Tibial nerve (tissue), 4 donors: Measurements from ENCODE around the gene MISP.

Experiments used
- EP300 ChIP-seq, 2 donors: sonication (generic); formaldehyde crosslinking; IDR thresholded peaks; one replicate each; pipeline ENCODE4 v1.6.1; 2017; ENCODE audit warnings: antibody characterized with exemption in 2 of 2, mild to moderate bottlenecking in 1 of 2
- POLR2A ChIP-seq, 2 donors: fragments of 450-650 bp; IDR thresholded peaks; one replicate each; pipeline ENCODE4 v1.6.1; 2017; ENCODE audit warnings: antibody characterized with exemption in 2 of 2, mild to moderate bottlenecking in 2 of 2, moderate library complexity in 2 of 2
- TF ChIP-seq, protein P1 (sequence below), 5 experiments: fragments of 200-600 bp in 3 of 5; fragments of 450-650 bp in 2 of 5; sonication (generic) in 3 of 5; IDR thresholded peaks; one replicate each; pipeline ENCODE4 v1.5.1; 2016 to 2019; ENCODE audit warnings: antibody characterized with exemption in 5 of 5, mild to moderate bottlenecking in 3 of 5, moderate library complexity in 2 of 5

GRCh38 chr19:719636-720344 is 31.1 kb upstream of the MISP start:
- TF ChIP-seq, protein P1, sequence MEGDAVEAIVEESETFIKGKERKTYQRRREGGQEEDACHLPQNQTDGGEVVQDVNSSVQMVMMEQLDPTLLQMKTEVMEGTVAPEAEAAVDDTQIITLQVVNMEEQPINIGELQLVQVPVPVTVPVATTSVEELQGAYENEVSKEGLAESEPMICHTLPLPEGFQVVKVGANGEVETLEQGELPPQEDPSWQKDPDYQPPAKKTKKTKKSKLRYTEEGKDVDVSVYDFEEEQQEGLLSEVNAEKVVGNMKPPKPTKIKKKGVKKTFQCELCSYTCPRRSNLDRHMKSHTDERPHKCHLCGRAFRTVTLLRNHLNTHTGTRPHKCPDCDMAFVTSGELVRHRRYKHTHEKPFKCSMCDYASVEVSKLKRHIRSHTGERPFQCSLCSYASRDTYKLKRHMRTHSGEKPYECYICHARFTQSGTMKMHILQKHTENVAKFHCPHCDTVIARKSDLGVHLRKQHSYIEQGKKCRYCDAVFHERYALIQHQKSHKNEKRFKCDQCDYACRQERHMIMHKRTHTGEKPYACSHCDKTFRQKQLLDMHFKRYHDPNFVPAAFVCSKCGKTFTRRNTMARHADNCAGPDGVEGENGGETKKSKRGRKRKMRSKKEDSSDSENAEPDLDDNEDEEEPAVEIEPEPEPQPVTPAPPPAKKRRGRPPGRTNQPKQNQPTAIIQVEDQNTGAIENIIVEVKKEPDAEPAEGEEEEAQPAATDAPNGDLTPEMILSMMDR (IDR thresholded peaks at IDR 0.05), result no peak
- no peak for TF ChIP-seq POLR2A (IDR thresholded peaks at IDR 0.05)
- TF ChIP-seq EP300 (IDR thresholded peaks at IDR 0.05), result no peak
